Measurements from ENCODE around the gene SLC48A1.
A peak's percentile ranks its signal among the peaks of the same experiment; 100 is the strongest.

Gene SLC48A1

GRCh38 chr12:47773062-47773857 is at the start of gene SLC48A1:
Gene SLC48A1, plus strand, starts transcription at chr12:47773238. Its CDS starts 67 bp downstream, at chr12:47773305.
- DNase-seq: peak; percentile 85

GRCh38 chr12:47725091-47725772 is 47.8 kb upstream of the SLC48A1 start, which contains the start of gene ENDOU:
Gene ENDOU, minus strand, starts transcription at chr12:47725490. Its CDS starts 77 bp downstream, at chr12:47725413.
- DNase-seq: no peak

GRCh38 chr12:47725893-47726292 is 47.1 kb upstream of the SLC48A1 start:
- DNase-seq: no peak

GRCh38 chr12:47729233-47729632 is 43.8 kb upstream of the SLC48A1 start:
- DNase-seq: no peak

- DNase-seq: no peak
Measured at GRCh38 chr12:47730341-47730744, 42.7 kb upstream of the SLC48A1 start.

- DNase-seq: no peak
Measured at GRCh38 chr12:47731723-47732122, 41.3 kb upstream of the SLC48A1 start.

- DNase-seq: no peak
Measured at GRCh38 chr12:47732504-47732903, 40.5 kb upstream of the SLC48A1 start.

GRCh38 chr12:47733142-47733541 is 39.9 kb upstream of the SLC48A1 start:
- no peak for DNase-seq

GRCh38 chr12:47734725-47735480 is 38.1 kb upstream of the SLC48A1 start:
- no peak for DNase-seq

GRCh38 chr12:47735649-47736048 is 37.4 kb upstream of the SLC48A1 start:
- DNase-seq: no peak

- no peak for DNase-seq
Measured at GRCh38 chr12:47736216-47736615, 36.8 kb upstream of the SLC48A1 start.

- no peak for DNase-seq
Measured at GRCh38 chr12:47736877-47737676, 36.0 kb upstream of the SLC48A1 start.

GRCh38 chr12:47737936-47738594 is 35.0 kb upstream of the SLC48A1 start:
- no peak for DNase-seq

GRCh38 chr12:47739297-47739696 is 33.7 kb upstream of the SLC48A1 start:
- no peak for DNase-seq

GRCh38 chr12:47739979-47740378 is 33.1 kb upstream of the SLC48A1 start:
- DNase-seq: no peak

GRCh38 chr12:47740606-47741339 is 32.3 kb upstream of the SLC48A1 start:
- no peak for DNase-seq

- DNase-seq: peak; percentile 68
Measured at GRCh38 chr12:47741340-47741703, 31.7 kb upstream of the SLC48A1 start.

- peak; percentile 78 for DNase-seq
Measured at GRCh38 chr12:47742253-47742825, 30.7 kb upstream of the SLC48A1 start.

- DNase-seq: no peak
Measured at GRCh38 chr12:47743311-47743860, 29.7 kb upstream of the SLC48A1 start.

- peak; percentile 71 for DNase-seq
Measured at GRCh38 chr12:47744005-47744651, 28.9 kb upstream of the SLC48A1 start.
